GM20000 (cell line): Measurements from ENCODE around the gene NFU1.
"Not testable (repeated sequence)": the region's sequence is repeated elsewhere in the genome, so short reads cannot be mapped to it uniquely, and the experiment has no call there.

Experiments
- DNase-seq: peaks from one replicate; pipeline ENCODE4 v3.0.0; 2012; ENCODE audit warnings: low spot score
- TF ChIP-seq, protein P1 (sequence below): IDR thresholded peaks from 2 replicates; pipeline ENCODE4 v1.5.1; 2012; ENCODE audit warnings: mild to moderate bottlenecking, control low read depth; ENCODE audit errors: extremely low read depth, missing control alignments

The NFU1 gene

DNA sequence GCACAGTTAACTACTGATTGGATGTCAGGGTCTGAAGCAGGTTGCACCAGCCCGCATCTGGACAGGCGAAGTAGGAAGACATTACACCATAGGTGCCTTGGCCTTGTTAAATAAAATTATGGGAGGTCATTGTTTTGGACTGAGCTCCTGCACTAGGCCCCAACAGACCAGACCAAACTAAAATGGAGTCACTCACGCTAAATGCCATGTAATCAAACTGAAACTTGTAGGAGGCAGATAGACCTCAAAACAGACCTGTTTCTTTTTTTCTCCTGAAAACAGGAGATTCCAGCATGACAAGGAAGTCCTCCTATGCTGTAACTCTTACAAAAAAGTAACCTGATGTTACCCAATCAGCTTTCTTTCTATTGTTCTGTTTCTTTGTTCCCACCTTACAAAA lies 15.5 kb upstream of the NFU1 start:
- TF ChIP-seq, protein P1, sequence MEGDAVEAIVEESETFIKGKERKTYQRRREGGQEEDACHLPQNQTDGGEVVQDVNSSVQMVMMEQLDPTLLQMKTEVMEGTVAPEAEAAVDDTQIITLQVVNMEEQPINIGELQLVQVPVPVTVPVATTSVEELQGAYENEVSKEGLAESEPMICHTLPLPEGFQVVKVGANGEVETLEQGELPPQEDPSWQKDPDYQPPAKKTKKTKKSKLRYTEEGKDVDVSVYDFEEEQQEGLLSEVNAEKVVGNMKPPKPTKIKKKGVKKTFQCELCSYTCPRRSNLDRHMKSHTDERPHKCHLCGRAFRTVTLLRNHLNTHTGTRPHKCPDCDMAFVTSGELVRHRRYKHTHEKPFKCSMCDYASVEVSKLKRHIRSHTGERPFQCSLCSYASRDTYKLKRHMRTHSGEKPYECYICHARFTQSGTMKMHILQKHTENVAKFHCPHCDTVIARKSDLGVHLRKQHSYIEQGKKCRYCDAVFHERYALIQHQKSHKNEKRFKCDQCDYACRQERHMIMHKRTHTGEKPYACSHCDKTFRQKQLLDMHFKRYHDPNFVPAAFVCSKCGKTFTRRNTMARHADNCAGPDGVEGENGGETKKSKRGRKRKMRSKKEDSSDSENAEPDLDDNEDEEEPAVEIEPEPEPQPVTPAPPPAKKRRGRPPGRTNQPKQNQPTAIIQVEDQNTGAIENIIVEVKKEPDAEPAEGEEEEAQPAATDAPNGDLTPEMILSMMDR: no peak
- no peak for DNase-seq

DNA sequence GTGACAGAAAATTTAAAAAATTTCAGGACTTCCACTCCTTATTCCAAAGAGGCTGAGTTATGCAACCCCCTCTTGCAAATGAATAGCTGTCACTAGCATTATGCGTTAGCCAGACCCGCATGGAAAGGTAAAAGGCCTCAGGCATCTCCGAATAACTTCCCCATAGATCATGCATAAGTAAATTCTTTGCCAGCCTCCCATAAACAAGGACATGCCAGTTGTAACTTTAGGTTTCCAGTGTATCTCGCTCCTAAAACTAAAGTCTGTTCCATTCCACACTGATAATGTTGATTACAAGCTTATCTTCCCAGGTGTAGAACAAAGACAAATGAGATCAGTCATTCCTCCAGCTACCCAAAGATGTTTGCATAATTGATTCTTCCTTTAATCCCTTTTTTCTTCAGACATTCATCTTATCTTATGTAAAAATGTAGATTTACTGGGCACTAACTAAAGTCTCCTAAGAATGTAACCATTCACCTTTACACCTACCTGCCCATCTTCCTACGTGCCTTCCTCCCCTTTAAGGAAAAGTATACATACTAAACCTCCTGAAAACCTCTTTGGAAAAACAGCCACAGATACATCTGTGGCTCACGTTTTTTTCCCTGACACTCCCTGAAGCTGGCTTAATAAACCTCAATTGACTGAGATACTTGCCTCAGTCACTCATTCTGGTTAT lies 13.6 kb upstream of the NFU1 start:
- TF ChIP-seq, protein P1: no peak
- DNase-seq: no peak

DNA sequence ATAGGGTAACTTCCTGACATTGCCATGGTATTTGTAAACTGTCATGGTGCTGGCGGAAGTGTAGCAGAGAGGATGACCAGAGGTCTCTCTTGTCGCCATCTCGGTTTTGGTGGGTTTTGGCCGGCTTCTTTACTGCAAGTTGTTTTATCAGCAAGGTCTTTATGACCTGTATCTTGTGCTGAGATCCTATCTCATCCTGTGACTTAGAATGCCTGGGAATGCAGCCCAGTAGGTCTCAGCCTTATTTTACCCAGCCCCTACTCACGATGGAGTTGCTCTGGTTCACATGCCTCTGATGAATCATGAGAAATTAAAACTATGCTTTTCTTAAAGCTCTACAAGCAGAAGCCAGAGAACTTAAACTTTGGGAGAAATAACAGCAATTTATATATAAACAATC lies 12.7 kb upstream of the NFU1 start:
- DNase-seq: no peak
- TF ChIP-seq, protein P1: no peak

DNA sequence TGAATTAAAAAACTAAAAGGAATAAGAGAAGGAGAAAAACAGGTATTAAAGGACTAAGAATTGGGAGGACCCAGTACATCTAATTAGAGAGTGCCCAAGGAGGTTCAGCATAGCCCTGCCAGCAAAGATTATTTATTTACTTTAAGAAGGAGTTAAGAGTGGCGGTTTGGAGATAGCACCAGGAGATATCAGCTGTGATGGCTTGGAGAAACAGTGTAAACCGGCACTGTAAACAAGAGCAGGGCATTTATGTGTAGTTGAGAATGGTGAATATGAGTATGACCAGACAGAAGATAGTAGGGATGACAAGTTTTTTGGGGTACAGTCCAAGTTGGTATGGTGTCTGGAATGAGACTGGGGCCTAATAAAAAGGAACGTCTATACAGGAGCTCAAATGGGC lies 6.4 kb upstream of the NFU1 start:
- DNase-seq: not testable (repeated sequence)

DNA sequence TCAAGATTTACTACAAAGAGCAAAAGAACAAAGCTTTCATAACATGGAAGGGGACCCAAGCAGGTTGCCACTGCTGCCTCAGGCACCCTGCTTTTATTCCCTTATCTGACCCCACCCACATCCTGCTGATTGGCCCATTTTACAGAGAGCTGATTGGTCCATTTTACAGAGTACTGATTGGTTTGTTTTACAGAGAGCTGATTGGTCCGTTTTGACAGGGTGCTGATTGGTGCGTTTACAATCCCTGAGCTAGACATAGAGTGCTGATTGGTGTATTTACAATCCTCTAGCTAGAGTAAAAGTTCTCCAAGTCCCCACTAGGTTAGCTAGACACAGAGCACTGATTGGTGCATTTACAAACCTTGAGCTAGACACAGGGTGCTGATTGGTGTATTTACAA lies 2.3 kb upstream of the NFU1 start:
- DNase-seq: not testable (repeated sequence)

DNA sequence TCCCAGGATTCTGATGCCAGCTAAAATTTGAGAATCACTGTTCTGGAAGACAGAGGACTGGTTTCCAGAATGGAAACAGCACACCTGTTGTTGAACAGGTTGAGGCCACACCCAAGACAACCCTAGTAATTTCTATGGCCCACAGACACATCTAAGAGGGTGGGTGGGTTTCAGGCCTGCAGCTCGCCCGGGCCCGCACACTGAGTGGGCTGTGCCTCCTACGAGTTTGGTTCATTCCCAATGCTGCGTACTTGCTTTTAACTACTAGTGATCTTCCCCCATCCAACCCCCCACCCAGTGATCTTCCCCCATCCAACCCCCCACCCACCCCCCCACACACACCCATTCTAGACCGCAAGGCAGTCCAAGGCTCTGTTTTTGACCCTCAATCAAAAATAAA lies 1.3 kb upstream of the NFU1 start:
- DNase-seq: no peak
- TF ChIP-seq, protein P1: no peak

DNA sequence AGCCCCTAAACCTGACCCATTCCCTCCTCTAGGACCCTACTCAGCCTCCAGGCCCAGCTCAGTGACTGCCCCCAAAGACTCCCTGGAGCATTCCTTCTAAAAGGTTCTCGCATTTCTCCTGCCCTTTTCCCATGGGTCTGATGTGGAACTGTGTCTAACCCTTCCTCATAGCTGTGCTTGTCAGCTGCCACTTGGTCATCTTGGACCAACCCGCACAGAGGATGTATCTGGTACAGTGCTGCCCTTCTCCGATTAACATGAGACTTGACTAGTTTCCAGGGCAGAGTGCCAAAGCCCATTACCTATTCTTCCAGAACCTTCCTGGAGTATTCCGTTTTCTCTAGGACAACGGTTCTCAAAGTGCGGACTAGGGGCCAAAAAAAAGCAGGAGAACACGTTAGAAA lies 518 bp upstream of the NFU1 start:
- DNase-seq: no peak
- TF ChIP-seq, protein P1: no peak

DNA sequence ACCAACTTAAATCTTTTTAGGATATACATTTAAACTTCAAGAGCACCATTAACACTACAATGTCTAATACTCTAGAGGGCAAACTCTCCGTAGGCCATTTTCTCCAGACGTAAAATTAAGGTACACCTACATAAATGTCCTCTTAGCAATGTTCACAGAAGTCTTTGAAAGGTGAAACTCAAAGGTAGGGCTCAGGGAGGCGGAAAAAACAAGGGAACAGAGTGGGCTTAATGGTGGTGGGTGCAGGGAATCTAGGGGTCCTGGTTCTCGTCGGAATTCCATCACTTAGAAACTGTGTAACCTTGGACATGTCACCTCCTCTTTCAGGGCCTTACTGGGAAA lies 668 bp downstream of the NFU1 start:
- TF ChIP-seq, protein P1: no peak
- DNase-seq: peak; percentile 24

DNA sequence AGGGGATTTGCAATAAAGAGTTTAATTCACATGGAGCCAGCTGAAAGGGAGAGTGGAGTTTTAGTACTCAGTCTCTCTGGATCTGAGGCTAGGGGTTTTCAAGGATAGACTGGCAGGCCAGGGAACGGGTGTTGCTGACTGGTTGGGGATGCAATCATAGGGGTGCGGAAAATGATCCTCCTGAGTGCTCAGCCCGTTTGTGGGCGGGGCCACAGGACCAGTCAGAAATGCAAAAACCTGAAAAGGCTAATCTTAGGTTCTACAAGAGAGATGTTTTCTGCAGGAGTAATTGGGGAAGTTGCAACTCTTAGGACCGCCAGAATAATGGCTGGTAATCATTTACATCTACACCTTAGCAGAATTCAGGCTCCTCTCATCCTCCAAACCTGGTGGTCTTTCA lies 2.5 kb downstream of the NFU1 start:
- DNase-seq: no peak
- TF ChIP-seq, protein P1: no peak
